DND-41 (cell line): ENCODE data around the gene LARP7.

ENCODE experiments used
- CTCF ChIP-seq: IDR thresholded peaks from 2 replicates; pipeline ENCODE4 v1.5.1; 2012; ENCODE audit warnings: borderline replicate concordance, low read length, moderate library complexity, mild to moderate bottlenecking; ENCODE audit not compliant: poor library complexity, severe bottlenecking; ENCODE audit errors: extremely low read depth
- EZH2 ChIP-seq: IDR thresholded peaks from 3 replicates; pipeline ENCODE4 v1.6.1; 2012; ENCODE audit warnings: borderline replicate concordance, low read depth, mild to moderate bottlenecking, moderate library complexity, low read length, inconsistent platforms; ENCODE audit not compliant: severe bottlenecking

DNA sequence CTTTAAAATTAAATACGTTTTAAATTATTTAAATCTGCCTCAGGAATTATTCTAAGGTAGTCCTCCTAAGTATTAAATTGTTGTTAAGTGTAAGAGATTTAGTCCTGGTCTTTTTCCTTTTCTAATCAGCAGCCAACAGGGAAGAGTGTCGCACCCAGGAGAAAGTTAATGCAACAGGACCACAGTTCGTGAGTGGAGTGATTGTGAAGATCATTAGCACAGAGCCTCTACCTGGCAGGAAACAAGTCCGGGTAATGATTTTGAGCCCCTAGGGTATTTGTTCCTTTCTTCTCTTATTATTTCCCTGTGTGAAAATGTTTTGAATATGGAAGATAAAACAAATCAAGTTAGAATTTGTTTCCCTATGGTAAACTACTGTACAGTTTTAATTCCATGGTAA, 13.4 kb downstream of the LARP7 start:
- TF ChIP-seq CTCF (no peak), EZH2 (no peak)
